GM21390 (cell line): ENCODE measurements around the gene NPIPA7.
"Not testable (repeated sequence)": the region's sequence is repeated elsewhere in the genome, so short reads cannot be mapped to it uniquely, and the experiment has no call there.

Source experiments
- ATAC-seq: cut with Tn5 transposase; IDR thresholded peaks from one replicate; pipeline ENCODE4 v1.9.1; 2021; ENCODE audit not compliant: unreplicated experiment

NPIPA7 gene

DNA sequence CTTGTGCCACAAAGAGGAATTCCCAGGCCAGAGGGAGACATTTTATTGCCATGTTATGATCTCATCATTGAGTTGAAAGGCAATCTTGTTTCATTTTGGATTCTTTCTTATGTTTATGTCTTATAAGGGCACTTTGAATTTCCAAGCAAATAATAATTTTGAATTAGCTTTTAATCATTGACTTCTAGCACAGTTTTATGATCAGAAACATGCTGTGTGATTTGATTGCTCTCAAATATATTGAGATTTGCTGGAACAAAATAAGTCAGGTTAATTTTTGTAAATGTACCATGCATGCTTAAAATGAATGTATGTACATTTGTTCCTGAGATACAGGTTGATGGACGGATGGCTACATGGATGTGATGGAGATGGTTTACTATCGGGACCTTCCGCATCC, at the start of gene NPIPA7:
Gene NPIPA7, plus strand, starts transcription at position 301 of the 400 bp plus-strand sequence. CDS start 105 bp downstream, outside the sequence.
- ATAC-seq = not testable (repeated sequence)

DNA sequence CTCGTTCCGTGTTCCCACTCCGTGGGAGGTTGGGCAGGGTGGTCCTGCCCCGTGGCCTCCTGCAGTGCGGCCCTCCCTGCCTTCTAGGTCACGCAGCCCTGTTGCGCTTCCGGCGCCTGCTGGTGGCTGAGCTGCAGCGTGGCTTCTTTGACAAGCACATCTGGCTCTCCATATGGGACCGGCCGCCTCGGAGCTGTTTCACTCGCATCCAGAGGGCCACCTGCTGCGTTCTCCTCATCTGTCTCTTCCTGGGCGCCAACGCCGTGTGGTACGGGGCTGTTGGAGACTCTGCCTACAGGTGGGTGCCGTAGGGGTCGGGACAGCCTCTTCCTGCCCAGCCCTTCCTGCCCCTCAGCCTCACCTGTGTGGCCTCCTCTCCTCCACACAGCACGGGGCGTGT, 47.5 kb upstream of the NPIPA7 start:
- not testable (repeated sequence) for ATAC-seq

DNA sequence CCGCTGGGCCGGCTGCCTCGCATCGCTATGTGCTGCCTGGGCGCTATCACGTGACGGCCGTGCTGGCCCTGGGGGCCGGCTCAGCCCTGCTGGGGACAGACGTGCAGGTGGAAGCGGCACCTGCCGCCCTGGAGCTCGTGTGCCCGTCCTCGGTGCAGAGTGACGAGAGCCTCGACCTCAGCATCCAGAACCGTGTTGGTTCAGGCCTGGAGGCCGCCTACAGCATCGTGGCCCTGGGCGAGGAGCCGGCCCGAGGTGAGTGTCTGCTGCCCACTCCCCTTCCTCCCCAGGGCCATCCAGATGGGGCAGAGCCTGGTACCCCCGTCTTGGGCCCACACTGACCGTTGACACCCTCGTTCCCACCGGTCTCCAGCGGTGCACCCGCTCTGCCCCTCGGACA, 21.4 kb upstream of the NPIPA7 start:
- ATAC-seq = not testable (repeated sequence)

GRCh38 chr16:16358539-16359240, 20.2 kb upstream of the NPIPA7 start:
- ATAC-seq = not testable (repeated sequence)

GRCh38 chr16:16363595-16363994, 15.3 kb upstream of the NPIPA7 start:
- not testable (repeated sequence) for ATAC-seq

- not testable (repeated sequence) for ATAC-seq
Observed at GRCh38 chr16:16364100-16364499, 14.8 kb upstream of the NPIPA7 start.

DNA sequence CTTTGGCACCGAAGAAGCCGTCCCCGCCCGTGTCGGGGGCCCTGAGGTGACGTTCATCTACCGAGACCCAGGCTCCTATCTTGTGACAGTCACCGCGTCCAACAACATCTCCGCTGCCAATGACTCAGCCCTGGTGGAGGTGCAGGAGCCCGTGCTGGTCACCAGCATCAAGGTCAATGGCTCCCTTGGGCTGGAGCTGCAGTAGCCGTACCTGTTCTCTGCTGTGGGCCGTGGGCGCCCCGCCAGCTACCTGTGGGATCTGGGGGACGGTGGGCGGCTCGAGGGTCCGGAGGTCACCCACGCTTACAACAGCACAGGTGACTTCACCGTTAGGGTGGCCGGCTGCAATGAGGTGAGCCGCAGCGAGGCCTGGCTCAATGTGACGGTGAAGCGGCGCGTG, 14.2 kb upstream of the NPIPA7 start:
- ATAC-seq = not testable (repeated sequence)

- not testable (repeated sequence) for ATAC-seq
Observed at GRCh38 chr16:16365319-16365718, 13.6 kb upstream of the NPIPA7 start.

DNA sequence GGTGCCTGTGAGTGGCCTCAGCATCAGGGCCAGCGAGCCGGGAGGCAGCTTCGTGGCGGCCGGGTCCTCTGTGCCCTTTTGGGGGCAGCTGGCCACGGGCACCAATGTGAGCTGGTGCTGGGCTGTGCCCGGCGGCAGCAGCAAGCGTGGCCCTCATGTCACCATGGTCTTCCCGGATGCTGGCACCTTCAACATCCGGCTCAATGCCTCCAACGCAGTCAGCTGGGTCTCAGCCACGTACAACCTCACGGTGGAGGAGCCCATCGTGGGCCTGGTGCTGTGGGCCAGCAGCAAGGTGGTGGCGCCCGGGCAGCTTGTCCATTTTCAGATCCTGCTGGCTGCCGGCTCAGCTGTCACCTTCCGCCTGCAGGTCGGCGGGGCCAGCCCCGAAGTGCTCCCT, 13.1 kb upstream of the NPIPA7 start:
- not testable (repeated sequence) for ATAC-seq

- not testable (repeated sequence) for ATAC-seq
Observed at GRCh38 chr16:16366552-16367284, 12.2 kb upstream of the NPIPA7 start.

GRCh38 chr16:16367285-16367628, 11.7 kb upstream of the NPIPA7 start:
- ATAC-seq = not testable (repeated sequence)

DNA sequence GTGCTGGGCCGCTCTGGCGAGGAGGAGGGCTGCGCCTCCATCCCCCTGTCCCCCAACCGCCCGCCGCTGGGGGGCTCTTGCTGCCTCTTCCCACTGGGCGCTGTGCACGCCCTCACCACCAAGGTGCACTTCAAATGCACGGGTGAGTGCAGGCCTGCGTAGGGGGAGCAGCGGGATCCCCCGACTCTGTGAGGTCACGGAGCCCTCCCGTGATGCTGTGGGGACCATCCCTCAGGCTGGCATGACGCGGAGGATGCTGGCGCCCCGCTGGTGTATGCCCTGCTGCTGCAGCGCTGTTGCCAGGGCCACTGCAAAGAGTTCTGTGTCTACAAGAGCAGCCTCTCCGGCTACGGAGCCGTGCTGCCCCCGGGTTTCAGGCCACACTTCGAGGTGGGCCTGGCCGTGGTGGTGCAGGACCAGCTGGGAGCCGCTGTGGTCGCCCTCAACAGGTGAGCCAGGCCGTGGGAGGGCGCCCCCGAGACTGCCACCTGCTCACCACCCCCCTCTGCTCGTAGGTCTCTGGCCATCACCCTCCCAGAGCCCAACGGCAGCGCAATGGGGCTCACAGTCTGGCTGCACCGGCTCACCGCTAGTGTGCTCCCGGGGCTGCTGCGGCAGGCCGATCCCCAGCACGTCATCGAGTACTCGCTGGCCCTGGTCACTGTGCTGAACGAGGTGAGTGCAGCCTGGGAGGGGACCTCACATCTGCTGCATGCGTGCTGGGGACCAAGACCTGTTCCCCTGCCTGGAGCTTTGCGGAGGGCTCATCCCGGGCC, 9.7 kb upstream of the NPIPA7 start:
- ATAC-seq = not testable (repeated sequence)

DNA sequence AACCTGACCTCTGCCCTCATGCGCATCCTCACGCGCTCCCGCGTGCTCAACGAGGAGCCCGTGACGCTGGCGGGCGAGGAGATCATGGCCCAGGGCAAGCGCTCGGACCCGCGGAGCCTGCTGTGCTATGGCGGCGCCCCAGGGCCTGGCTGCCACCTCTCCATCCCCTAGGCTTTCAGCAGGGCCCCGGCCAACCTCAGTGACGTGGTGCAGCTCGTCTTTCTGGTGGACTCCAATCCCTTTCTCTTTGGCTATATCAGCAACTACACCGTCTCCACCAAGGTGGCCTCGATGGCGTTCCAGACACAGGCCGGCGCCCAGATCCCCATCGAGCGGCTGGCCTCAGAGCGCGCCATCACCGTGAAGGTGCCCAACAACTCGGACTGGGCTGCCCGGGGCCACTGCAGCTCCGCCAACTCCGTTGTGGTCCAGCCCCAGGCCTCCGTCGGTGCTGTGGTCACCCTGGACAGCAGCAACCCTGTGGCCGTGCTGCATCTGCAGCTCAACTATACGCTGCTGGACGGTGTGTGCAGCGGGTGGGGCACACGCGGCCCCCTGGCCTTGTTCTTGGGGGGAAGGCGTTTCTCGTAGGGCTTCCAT, 7.7 kb upstream of the NPIPA7 start:
- ATAC-seq = not testable (repeated sequence)

GRCh38 chr16:16374192-16374591, 4.7 kb upstream of the NPIPA7 start:
- not testable (repeated sequence) for ATAC-seq

DNA sequence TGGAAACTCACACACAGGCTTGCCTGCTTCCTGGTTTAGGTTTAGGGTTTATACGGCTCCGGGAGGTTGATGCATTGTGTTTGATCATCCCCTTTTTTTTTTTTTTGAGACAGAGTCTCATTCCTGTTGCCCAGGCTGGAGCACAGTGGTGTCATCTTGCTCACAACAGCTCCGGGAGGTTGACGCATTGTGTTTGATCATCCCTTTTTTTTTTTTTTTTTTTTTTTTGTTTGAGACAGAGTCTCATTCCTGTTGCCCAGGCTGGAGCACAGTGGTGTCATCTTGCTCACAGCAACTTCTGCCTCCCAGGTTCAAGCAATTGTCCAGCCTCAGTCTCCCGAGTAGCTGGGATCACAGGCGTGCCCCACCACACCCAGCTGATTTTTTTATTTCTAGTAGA, 20.7 kb downstream of the NPIPA7 start:
- ATAC-seq = not testable (repeated sequence)

DNA sequence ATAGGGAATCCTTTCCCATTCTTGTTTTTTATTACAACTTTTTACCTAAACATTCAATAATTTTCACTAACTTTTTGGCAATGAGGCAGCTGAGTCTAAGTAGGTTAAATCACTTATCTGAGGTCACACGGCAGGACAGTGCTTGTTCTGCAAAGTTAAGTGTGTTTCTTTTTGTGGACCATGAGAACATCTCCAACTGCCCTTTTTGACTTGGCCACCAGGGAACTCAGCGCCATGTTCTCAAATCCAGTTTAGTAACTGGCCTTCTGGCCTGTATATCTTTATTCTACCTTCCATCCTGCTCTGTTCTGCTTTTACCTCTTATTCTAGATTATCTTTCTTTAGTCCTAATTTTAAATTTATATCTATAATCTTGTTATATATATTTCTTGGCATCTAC, 23.4 kb downstream of the NPIPA7 start:
- ATAC-seq = not testable (repeated sequence)

GRCh38 chr16:16404283-16404682, 25.3 kb downstream of the NPIPA7 start:
- ATAC-seq = not testable (repeated sequence)

GRCh38 chr16:16405421-16405820, 26.5 kb downstream of the NPIPA7 start:
- ATAC-seq = not testable (repeated sequence)

GRCh38 chr16:16408430-16408829, 29.5 kb downstream of the NPIPA7 start:
- not testable (repeated sequence) for ATAC-seq

DNA sequence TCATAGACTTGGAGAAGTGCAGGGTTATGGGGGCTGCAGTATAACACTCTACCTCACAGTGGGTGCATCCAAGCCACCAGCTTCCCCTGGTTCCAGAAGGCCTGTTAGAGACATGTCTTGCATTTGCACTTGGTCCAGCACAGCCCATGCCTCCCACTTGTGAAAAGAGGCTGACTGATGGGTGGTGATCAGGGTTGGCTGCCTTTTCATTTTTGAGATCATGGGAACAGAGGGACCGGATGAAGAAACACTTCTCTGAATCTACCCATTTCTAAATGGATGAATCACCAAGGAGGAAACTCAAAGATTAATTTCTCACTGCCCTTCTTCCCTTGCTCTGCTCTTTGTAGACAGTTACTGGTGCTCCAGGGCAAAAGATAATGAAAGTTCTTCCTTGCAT, 34.8 kb downstream of the NPIPA7 start:
- not testable (repeated sequence) for ATAC-seq

- not testable (repeated sequence) for ATAC-seq
Observed at GRCh38 chr16:16417071-16417470, 38.1 kb downstream of the NPIPA7 start.
